HG03520 (cell line): ENCODE results near the gene CYP46A1.

Source experiments
- ATAC-seq: cut with Tn5 transposase; IDR thresholded peaks from one replicate; pipeline ENCODE4 v1.9.1; 2021; ENCODE audit warnings: mild to moderate bottlenecking, moderate library complexity; ENCODE audit not compliant: unreplicated experiment

Gene CYP46A1

DNA sequence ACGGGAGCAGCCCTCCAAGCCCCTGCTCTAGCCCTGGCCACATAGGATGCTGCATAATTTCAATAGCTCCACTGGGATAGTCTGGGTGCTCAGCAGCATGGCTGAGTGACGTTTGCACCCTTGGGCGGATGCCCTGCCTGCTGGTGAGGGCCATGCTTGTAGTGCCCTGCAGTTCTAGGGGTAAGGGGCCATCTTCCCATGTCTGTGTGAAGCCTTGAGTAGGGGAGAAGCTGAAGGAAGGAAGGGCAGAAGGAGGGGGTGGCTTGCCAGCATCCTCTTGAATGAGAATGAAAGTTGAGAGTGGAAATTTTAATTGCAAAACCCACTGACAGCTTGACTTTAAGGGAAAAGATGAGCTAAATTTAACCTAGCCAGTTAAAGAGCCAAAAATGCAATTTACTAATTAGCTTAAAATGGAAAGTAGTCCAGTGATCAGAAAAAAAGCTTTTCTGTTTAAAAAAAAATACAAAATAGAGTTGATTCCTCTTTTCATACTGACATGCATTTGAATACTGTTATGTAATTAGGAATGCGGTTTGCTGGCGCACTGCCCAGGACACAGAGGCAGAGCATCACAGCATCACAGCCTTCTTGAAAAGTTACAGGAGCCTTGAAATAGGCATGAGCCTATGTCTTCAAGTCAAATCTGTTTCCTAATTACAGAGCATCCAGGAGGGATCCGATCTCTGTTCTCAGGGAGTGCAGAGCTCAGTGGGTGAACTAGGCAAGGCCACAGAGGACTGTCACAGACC is 90.6 kb downstream of the CYP46A1 start:
- ATAC-seq, result no peak

DNA sequence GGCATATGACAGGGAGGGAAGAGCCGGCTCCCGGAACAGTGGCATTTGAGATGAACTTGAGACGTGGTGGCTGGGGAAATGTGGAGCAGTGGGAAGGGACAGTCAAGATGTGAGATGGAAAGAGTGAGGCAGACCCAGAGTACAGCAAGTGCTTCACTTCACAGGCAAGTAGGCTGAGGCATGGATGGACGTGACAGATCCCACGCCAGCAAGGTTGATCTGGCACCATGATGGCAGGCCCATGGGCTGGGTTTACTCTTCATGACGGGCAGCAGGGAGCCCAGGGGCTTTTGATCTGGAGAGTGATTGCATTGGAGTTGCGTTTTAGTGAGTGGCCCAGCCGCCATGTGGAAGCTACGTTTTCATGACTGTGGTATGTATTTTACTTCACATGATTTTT is 91.3 kb downstream of the CYP46A1 start:
- ATAC-seq, result no peak
